HG02759 (cell line): Measurements from ENCODE around the gene KIAA0040.

Experiments used
- ATAC-seq: cut with Tn5 transposase; IDR thresholded peaks from one replicate; pipeline ENCODE4 v1.9.1; 2021; ENCODE audit warnings: mild to moderate bottlenecking, moderate library complexity; ENCODE audit not compliant: unreplicated experiment

The KIAA0040 gene

DNA sequence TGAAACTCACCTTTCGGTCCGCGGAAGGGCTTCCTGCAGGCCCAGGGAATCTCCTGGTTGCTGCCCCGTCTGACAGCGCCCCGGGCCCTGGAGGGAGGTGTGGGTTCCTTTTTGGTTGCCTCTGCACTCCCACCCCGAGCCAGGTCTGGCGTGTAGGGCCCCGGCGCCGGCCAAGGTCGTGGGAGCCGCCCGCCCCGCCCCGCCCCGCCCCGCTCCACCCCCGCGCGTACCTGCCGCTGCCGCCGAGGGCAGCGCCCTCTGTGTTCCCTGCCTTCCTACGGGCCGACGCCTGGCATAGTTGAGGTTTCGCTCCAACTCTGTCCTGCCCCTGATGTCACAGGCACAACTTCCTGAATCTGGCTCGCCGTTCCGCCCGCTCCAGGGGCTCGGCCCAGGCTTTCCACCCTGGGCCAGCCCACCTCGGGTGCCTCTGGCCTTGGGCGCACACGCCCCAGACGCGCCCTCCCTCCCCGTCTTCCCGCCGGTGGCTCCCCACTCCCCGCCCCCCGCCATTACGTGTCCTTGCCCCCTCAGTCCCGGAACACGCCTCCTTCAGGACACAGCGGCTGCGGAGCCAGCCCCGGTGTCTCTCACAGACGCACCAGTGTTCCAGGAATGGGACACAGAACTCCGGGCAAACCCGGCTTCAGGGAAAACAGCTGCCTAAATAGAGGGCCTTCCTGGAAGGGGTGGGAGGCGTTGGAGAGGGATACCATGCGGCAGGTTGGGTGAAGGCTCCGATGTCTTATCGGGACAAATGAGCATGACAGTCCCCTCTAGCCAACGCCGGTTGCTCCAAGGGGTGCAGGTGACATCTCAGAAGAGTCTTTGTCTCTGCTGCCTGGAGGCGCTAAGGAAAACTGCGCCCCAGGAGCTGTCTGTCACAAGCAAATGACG lies at the start of gene KIAA0040:
Gene KIAA0040, minus strand, starts transcription at position 147 of the 897 bp plus-strand sequence. CDS start 31,763 bp downstream, outside the sequence.
- ATAC-seq, result peak; percentile 64

DNA sequence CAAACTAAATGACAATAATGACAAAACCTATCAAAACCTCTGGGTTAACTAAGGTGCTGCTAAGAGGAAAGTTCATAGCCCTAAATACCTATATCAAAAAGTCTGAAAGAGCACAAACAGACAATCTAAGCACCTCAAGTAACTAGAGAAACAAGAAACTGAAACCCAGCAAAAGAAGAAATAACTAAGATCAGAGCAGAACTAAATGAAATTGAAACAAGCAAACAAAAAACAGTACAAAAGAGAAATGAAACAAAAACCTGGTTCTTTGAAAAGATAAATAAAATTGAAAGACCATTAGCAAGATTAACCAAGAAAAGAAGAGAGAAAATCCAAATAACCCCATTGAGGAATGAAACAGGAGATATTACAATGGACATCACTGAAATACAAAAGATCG lies 44.8 kb upstream of the KIAA0040 start:
- ATAC-seq, result peak; percentile 64

DNA sequence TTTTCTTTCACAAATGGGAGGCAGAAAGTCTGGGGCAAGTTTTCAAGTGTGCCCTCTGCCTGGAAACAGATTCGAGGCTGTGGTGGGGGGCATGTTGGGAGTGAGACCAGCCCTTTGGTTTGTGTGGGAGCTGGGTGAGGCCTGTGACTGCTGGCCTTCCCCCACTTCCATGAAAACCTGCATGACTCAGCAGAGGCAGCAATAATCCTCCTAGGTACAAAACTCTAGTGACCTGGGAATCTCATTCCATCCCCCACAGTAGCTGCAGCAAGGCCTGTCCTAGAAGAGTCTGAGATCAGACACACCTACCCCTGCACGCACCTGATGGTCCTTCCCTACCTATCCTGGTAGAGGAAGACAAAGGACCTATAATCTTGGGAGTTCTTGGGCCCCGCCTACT lies 42.1 kb upstream of the KIAA0040 start:
- ATAC-seq, result no peak

DNA sequence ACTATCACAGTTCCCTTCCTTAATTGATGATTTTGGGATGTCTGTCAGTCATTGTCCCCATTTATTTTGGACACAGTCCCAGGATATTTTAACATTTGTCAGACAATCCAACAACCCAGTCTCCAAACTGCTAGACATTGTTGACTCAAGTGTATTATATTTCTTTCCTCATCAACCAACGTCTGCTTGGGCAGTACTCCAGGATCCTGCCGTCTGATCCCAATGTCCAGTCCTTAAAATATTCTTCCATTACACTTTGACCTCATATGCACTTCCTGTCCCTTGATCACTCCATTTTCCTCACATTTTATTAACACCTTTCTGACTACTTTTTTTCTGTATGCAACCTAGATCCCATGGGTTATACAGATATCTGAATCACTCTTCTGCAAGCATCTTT lies 39.8 kb upstream of the KIAA0040 start:
- ATAC-seq, result no peak

DNA sequence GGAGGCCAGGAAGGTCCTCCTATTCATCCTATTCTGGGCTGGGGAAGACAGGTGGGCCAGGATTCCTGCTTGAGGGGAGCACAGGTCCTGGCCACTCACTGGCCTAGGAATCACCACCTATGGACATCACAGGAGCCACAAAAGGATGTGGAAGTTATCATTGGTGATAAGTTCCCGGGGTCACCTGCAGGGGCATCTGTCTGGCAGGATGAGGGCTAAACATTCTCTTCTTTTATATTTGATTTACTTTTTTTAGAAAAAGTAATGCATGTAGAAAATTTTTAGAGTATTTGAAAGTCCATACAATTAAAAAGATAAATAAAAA lies 33.2 kb upstream of the KIAA0040 start:
- ATAC-seq, result peak; percentile 26

DNA sequence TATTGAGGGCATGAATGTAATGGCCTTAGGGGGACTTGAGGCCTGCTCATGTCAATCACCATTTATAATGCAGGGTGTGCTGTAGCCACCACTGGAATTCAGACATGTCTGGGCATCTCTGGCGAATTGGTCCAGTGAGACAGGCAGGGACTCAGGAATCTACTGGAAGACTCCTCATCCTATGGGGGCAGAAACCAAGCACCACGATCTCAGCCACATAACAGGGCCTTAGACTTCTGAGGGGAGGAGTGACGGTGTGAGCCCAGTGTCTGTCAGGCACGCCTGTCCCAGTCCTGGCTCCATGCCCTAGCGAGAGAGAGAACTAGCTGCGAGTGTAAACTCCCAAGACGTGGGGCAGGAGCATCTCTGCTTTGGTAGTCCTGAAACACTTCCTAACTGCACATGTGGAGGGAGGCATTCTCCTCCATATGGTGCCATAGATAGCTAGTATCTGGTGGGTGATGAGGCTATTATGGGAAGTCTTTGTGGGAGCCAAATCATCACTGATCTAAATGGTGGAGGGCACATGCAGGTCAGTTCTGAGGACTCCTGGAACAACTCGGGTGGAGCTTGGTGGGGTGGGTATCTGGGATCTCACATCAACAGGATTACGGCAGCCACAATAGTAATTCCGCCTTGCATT lies 29.8 kb upstream of the KIAA0040 start:
- ATAC-seq, result no peak

DNA sequence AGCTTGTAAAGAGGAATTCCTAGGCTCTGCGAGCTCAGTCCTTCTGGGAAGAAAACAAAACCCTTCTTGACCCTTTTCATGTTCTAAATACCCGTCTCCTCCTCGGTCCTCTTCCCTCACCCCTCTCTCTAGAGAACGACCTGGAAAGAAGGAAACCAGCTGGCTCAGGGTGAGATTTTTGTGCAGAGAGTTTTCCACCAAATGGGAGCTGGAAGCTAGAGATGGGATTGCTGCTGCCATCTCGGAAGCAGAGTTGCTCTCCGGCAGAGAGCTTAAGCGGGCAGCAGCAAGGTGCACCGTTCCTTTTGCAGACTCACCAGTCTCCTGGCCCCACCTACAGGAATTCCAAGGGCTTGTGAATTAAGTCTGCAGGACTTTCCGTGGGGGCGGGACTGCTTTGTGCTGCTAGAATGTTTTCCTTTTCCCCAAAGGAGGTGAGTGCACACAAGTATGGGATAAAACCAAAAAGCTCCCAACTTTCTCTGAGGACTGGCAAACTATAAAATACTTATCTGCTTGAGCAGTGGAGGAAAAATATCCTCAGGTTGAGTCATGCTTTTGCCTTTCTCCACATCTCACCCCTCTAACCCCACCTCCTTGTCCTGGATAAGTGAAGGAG lies 29.1 kb upstream of the KIAA0040 start:
- no peak for ATAC-seq

DNA sequence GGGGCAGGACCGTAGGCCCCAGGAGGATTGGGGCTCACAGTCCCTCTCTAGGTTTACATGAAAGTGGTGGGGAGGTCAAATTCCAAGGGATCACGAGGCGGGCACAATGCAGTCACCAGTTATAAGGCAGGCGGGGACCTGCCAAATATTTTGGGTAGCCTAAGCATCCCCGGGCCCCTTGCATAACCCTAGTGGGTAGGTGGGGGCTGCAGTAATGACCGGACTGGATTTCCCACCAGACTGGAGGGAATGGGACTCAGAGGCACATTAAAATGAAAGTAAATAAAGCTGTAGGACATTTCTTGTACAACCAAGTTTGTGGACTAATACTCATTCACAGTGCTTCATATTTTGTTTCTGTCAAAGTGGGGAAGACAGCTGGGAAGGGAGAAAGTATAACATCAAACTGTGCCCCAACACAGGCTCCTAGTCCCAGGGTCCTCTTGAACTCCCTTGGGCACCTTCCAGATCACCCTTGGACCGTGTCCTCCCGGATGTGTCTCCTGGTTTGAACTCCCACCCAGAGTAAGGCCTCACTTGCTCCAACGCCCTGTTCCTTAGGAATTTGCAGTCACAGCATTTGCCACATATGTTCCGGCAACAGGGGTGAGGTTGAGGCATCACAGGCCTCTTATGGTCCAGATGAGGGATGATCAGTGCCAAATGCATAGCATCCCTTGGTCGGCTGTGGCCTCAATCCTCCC lies 28.4 kb upstream of the KIAA0040 start:
- no peak for ATAC-seq

DNA sequence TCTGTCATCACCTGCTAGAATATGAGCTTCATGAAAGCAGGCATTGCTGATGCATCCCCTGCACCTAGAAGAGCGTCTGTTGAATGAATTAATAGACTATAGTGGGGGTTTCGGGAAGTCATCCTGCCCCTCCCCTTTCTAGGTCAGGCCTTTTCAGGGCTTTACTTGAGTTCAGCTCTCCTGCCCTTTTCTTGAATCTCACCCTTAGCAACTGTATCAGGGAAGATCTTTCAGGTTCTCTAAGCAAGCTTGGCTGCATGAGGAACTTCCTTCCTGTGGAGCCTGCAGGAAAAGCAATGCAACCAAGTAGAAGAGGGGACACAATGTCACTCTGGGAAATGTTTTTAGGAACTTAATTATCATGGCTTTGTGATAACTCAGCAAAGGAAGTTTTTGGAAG lies 27.2 kb upstream of the KIAA0040 start:
- no peak for ATAC-seq

DNA sequence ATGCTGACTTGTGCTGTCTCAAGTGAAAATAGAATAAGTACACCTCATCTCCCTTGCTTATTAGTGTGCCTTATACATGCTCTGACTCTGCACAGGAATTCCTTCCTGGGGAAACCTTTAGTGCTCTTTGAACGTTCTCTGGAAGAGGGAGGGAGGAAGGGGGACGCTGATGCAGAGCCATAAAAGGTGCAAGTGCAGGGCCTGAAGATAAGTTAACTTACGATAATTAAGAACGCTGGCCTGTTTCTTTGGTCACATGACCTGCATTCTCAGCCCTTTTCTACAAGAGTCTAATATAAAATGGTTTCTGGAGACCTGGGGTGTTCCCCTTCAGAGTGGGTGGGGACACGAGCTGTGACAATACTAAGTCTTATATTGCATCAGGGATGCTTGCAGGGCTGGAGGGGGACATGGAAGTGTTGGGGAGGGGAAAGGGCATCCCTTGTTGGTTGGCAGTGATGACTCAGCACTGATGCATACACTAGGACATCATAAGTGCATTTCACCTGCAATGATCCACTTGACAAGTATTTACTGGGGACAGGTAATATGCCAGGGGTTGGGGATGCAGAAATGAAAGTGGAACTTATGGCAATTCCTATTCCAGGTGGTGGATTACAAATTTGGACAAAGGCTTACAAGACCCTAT lies 26.3 kb upstream of the KIAA0040 start:
- no peak for ATAC-seq

DNA sequence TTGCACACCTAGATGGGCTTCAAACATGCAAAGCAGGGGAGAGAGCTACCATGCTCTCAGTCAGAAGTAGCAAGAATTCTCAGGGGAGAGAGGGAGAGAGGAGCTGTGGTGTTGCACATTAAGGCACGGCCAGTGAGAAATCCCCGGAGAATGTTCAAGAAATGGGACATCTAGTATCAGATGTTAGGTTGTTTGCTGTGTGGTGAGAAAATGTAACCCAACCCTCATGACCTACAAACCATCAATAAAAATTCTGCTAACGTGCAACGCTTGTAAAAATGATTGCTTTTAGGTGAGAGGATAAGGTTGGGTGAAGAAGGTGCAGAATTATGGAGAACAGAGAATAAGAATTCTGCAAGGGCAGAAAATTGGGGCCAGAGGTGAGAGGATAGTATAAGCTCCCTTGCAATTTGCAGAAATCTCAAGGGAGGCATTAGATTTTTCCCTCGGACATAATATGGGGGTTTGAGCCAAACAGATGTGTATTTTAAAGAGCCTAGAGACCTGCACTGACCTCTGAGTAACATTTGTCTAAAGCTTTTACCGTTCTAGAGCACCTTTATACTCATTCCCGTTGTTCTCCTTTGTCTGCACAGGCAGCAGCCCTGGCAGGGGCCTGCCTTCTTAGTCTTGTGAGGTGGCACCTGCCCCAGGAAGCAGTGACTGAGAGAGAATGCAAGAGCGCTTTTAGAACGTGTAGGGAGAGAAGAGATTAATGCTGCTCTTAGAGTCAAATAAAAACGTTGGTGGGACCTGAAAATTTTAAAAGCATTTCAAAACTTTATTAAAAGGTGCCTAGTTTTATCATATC lies 25.4 kb upstream of the KIAA0040 start:
- no peak for ATAC-seq

DNA sequence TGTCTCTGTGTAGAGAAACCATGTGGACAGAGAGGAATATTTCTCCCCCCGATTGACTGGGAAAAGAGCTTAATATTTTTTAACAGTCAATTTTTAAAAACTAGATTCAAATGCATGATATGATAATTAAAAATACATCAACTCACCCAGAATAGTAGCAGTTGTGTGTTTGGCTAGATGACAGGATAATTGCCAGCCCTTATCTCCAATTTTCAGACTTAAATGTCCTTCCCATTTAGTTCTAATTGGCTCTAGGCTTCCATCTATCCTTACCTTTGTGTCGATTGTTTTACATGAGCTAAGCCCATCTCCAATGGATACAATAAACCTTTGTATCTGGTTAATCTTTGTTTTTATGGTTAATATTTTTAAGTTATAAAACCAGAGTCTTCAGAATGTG lies 23.9 kb upstream of the KIAA0040 start:
- ATAC-seq, result no peak

DNA sequence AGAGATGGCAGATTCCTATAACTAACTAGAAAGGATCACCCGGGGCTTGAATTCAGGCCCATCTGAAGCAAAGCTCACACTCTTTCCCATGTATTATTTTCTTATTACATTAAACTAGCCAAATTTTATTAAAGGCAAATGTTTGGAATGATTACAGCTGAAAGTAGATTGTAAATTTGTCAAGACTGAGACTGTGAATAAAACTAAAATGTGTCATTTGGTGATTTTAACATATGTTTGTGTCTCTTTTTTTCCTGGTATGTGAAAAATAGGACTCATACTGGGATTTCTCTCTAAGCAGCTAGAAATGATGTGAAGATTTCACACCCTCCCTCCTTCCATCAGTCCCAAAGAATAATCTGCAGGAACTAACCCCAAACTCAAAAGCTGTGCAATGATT lies 19.1 kb upstream of the KIAA0040 start:
- no peak for ATAC-seq

DNA sequence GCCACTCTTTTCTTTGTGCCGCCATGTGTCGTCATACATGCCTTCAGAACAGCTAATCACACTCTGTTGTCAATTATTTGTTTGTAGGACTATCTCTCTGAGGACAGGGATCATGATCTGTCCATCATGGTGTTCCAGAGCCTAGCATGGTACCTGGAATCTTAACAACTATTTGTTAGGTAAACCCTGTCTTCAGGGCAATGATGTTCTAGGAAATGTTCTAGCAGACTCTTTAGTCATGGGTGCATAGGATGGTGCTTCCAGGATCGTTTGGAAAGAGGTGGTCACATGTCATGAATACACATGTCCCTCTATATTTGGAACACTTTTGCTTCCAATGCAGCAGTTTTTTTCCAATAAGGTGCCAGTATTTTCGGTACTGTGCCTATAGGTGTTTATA lies 18.2 kb upstream of the KIAA0040 start:
- ATAC-seq, result no peak

DNA sequence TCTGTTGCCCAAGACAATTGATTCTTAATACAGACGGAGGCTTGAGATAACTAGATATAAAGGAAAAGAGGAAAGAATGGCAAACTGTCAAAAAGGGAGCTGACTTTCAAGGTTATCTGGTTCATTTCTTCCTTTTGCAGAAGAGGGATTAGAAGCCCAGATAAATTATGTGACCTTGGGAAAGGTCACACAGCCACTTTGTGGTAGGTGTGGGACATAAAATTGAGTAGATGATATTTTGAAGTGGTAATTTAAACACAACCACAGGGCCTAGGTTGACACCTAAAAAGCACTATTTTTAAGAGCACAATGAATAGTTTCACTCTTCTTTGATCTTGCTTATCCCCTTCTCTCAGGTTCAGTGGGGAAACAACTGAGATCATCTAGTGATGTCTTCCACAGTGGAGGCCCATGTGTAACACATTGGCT lies 16.9 kb upstream of the KIAA0040 start:
- ATAC-seq, result peak; percentile 34

DNA sequence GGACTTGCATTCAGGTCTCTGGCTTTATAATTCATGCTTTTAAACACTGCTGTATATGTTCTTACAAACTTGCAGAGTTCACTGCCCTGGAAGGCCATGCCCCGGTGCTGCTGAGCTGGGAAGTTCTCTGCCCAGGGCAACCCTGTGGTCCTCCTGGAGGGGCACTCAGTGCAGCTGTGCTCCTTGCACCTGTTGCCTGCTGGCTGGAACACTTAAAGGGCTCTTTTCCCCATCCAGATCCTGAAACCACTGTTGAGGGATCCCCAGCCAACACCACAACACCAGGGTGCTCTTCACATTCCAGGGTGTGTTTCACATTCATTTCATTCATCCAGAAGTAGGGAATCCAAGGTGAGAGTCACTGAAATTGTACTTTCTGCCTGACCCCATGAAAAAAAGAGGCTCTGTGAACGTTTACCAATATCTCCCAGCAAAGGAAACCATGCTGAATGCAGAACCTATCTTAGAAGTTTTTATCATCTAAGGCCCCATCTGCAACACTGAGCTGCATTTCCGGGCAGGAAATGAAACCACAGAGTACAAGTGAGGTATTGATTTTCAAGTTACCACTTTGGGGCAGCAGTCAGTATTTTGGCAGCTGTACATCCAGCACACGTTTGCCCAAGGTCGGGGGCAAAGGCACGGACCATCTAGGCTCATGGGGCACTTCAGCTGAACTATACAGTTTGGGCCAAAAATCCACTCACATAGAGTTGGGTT lies 16.4 kb upstream of the KIAA0040 start:
- peak; percentile 82 for ATAC-seq

DNA sequence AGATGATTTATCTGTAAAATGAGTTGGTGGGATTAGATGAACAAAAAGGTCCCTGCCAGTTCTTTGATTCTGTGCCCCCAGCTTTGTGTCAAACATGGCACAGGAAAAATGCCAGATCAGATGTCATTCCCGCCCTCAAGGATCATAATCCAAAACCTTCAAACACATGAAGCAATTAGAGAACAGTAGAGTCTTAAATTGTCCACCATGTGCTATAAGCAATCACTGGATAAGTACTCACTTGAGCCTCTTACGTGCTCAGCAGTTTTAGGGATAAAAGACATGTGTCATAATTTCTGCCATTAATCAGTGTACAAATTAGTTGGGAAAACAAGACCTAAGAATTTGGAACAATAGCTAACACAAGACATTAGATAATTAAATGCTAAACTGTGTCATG lies 15.4 kb upstream of the KIAA0040 start:
- ATAC-seq, result no peak

DNA sequence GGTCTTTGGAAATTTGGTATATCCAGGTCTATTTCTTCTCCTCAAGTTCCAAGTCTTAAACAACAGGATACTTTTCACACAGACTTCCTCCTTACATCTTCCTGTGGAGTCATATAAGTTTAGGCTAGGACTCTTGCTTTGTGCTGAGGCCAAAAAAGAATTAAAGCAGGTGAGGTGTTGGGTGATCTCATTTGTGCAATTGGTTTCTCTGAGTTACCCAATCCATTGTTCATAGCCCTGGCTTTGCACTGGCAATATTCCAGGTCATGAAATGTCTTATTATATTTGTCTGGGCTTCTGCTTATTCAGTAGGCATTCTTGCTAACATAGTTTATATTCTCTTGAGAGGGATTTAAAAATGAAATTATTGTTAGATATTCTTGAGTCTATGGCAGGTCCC lies 14.1 kb upstream of the KIAA0040 start:
- no peak for ATAC-seq

DNA sequence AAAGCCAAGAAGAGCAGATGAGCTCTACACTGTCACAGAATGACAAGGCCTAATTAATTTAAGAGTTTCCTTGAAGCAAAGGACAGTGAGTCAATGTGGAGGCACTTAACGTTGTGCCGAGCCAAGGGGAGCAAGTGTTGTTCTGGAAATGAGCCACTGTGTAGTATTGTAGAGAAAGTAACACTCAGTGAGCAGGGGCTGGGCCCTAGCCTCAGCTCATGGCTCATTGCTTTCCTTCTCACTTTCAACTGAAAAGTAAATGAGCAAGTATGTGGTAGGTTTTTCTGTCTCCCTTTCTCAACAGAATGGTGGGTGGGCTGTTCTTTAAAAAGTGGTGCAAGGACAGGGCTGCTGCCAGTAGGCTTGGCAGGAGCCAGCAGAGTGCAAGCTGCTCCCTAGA lies 11.8 kb upstream of the KIAA0040 start:
- peak; percentile 64 for ATAC-seq
